ENCODE measurements around the gene RHBDF2.
"Not testable (repeated sequence)": the region's sequence is repeated elsewhere in the genome, so short reads cannot be mapped to it uniquely, and the experiment has no call there.

Gene RHBDF2

GRCh38 chr17:76537288-76537577, 36.0 kb upstream of the RHBDF2 start:
- no peak overlapping the region for H3K27ac ChIP-seq
- TF ChIP-seq, protein P1, sequence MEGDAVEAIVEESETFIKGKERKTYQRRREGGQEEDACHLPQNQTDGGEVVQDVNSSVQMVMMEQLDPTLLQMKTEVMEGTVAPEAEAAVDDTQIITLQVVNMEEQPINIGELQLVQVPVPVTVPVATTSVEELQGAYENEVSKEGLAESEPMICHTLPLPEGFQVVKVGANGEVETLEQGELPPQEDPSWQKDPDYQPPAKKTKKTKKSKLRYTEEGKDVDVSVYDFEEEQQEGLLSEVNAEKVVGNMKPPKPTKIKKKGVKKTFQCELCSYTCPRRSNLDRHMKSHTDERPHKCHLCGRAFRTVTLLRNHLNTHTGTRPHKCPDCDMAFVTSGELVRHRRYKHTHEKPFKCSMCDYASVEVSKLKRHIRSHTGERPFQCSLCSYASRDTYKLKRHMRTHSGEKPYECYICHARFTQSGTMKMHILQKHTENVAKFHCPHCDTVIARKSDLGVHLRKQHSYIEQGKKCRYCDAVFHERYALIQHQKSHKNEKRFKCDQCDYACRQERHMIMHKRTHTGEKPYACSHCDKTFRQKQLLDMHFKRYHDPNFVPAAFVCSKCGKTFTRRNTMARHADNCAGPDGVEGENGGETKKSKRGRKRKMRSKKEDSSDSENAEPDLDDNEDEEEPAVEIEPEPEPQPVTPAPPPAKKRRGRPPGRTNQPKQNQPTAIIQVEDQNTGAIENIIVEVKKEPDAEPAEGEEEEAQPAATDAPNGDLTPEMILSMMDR (conservative IDR thresholded peaks at IDR 0.05) = no peak

DNA sequence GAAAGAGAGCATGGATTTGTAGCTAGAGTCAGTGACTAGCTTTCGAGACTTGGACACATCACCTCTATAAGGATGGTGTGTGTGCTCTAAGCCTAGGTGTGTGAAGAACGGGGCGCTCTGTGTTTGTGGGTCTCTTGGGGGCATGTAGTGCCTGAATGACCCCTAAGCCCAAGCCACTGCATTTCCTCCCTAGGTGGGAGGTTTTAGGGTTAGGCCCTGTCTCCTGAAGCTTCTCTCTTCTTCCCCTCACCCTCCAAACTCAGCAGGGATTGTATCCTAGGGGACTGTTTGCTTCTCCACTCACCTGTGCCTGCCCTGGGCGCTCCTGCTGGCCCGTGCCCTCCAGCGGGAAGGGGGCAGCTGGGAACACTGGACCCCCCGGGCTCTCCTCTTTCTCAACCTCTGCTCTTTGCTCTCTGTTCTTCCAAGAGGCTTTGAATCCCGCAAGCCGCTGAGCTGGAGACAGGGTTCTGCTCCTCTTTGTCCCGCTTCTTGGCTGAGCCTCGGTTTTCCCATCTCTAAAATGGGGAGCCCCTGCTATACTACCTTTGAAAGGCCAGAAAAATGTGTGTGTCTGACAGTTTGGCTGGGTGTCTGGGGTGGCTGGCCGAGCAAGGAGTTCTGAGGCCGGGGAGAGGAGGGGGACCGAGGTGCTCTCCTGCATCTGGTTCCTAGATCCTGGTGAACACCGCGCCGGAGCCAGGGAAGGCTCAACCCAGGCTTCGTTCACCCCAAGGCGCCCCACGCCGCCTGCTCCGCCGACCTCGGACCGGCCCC, 35.5 kb upstream of the RHBDF2 start:
- TF ChIP-seq, protein P1 (conservative IDR thresholded peaks at IDR 0.05) = no peak
- no peak overlapping the region for H3K27ac ChIP-seq

DNA sequence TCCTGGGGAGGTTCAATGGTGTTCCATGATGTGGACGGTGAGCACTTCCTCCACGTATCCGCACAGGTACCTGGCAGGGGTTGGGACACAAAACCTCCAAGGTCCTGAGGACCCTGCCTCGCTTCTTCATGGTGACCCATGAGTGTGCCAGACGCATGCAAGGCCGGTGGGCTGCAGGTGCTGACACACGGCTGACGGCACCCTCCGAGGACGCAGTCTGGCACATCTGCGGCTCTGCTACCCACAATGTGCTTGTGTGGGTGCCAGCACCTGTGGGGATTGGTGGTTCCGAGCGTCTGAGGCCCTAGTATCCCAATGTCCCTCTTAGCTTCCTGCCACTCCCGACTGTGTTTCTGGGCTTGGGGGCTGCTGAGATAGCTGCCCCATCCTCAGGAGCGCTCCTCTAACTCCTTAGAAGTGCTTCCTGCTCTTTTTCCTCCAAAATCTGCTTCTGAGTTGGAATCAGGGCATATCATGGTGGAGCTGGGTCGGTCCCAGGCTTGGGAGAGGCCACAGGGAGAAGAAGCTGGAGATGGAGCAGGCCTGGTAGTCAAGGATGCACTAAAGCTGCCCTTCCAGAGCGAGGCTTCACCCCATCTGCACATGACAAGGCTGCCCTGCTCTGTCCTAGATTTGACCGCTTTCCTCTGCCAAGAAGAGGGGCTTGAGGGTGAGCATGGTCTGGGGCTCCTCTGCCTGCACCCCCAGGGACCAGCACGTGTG, 34.7 kb upstream of the RHBDF2 start:
- no peak overlapping the region for H3K27ac ChIP-seq
- TF ChIP-seq, protein P1 (conservative IDR thresholded peaks at IDR 0.05) = no peak

- no peak overlapping the region for H3K27ac ChIP-seq
- TF ChIP-seq, protein P1 (conservative IDR thresholded peaks at IDR 0.05) = no peak
These were observed 33.9 kb upstream of the RHBDF2 start for GRCh38 chr17:76534831-76535732.

GRCh38 chr17:76533640-76534359, 32.6 kb upstream of the RHBDF2 start:
- not testable (repeated sequence) for H3K27ac ChIP-seq

GRCh38 chr17:76532072-76532651, 30.9 kb upstream of the RHBDF2 start:
- H3K27ac ChIP-seq = no peak overlapping the region

More at GRCh38 chr17:76532072-76532651, 30.9 kb upstream of the RHBDF2 start:
- TF ChIP-seq, protein P1 (conservative IDR thresholded peaks at IDR 0.05) = no peak
